Ureter (tissue), 1 donor: ENCODE results near the gene NNMT. TPM values are rescaled to one million over a fixed set of nuclear protein-coding genes. Genes with fewer than 3 reads are reported as not detected.

Experiments used
- DNase-seq: peaks from one replicate; pipeline ENCODE4 v3.0.0-alpha.2; 2020; ENCODE audit warnings: low spot score
- total RNA-seq: library from RNA; stranded (reverse); gene quantifications from one replicate; pipeline ENCODE4 v1.2.4, GENCODE V29; 2023
- donor health status: DM: yes; HTN: yes; CAD: no.

The NNMT gene
- total RNA-seq: 141 TPM

DNA sequence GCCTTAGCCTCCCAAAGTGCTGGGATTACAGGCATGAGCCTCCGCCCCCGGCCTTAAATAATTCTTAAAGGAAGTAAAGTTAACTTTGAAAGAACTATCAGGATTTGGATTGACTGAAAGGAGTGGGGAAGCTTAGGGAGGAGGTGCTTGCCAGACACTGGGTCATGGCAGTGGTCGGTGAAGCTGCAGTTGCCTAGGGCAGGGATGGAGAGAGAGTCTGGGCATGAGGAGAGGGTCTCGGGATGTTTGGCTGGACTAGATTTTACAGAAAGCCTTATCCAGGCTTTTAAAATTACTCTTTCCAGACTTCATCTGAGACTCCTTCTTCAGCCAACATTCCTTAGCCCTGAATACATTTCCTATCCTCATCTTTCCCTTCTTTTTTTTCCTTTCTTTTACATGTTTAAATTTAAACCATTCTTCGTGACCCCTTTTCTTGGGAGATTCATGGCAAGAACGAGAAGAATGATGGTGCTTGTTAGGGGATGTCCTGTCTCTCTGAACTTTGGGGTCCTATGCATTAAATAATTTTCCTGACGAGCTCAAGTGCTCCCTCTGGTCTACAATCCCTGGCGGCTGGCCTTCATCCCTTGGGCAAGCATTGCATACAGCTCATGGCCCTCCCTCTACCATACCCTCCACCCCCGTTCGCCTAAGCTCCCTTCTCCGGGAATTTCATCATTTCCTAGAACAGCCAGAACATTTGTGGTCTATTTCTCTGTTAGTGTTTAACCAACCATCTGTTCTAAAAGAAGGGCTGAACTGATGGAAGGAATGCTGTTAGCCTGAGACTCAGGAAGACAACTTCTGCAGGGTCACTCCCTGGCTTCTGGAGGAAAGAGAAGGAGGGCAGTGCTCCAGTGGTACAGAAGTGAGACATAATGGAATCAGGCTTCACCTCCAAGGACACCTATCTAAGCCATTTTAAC lies at the start of gene NNMT:
TSS of gene NNMT (plus strand) at position 724 of the 929 bp plus-strand sequence. CDS start at position 882, 158 bp downstream.
- peak; percentile 70 for DNase-seq

DNA sequence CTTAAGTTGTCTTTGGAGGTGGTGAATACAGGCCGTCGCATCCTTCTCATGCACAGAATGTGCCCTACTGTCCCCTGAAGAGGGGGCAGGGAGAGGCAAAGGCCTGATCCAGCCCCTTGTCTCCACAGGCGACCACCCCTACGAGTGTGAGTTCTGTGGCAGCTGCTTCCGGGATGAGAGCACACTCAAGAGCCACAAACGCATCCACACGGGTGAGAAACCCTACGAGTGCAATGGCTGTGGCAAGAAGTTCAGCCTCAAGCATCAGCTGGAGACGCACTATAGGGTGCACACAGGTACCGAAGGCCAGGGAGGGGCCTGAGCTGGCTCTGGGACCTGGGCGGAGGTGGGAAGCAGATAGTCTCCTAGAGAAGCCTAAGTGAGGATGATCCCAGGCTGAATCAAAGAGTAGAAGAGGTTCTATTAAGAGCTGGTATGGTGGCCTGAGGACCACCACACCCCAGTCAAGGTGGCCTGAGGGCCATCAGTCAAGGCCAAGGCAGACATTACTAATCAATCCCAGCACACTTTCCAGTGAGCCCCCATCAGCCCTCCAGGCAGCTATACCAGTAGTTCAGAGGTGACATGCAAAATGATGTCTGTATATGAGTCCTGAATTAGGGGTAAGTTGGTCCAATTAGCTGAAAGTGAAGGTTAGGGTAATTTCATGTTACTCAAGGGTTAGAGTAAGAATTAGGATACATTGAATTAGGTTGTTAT lies 49.0 kb upstream of the NNMT start:
- DNase-seq: no peak

DNA sequence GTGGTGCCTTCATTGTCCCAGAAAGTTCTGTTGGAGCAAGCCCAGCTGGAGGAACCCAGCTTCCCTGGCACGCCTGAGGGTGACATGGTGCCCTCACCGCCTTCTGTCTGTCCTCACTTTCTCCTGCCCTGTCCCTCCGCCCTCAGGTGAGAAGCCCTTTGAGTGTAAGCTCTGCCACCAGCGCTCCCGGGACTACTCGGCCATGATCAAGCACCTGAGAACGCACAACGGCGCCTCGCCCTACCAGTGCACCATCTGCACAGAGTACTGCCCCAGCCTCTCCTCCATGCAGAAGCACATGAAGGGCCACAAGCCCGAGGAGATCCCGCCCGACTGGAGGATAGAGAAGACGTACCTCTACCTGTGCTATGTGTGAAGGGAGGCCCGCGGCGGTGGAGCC lies 46.0 kb upstream of the NNMT start:
- DNase-seq: no peak

DNA sequence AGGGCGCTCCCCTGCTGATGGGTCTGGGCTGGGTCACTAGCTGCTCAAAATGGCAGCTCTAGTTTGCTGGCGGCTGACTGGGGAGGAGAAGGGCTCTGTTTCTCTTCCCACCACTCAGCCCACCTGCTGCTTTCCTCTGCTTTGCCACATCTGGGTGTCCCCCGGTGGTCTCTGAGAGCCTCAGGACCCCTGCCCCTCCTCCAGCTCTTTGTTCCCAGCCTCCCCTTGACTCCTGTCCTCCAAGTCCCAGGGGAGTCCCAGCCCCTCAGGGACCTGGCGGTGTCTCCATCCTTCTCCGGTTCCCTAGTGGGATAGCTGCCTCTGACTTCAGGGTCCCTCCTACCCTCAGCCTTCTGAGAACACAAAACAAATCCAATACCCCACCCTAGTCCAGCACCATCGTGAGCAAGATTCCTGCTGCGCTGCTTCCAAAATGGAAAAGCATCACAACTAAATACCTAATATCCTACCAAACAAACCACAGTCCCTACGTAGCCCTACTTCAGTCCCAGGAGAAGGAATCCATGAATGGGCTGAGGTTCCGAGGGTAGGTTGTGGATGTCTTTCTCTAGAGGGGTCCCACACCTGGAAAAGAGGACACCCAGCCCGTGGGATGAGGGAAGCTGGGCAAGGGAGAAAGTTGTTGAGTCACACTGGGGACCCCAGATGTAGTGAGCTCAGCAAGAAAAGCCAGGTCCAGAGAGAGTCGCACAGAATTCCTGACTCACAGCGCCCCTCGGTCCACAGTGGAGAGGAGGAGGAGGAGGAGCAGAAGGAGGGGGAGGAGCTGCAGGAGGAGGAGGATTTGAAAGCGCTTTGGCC lies 45.0 kb upstream of the NNMT start:
- no peak for DNase-seq

DNA sequence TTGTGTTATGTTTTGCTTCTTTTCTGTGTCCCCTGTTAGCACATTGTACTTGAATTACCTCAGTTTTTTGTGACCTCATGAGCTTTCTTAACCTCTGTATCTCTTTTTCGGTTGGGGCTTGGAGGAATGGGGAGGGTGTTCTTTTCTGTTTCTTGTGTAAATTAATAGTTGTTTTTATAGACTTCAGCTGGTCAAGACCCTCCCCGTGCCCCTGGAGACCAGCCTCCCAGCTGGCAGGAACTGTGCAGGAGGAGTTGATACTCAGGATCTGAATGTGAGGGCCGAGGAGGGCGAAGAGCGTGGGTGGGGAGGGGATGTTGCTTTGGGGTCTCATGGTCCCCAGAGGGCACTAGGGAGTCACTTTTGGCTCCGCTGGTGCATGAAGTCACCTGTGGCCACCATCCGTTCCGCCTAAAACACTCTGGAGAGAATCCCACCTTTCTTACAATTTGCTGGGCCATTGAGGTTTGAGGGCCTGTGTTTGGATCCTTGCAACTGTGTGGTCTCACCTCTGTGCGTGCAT lies 44.3 kb upstream of the NNMT start:
- DNase-seq: no peak

DNA sequence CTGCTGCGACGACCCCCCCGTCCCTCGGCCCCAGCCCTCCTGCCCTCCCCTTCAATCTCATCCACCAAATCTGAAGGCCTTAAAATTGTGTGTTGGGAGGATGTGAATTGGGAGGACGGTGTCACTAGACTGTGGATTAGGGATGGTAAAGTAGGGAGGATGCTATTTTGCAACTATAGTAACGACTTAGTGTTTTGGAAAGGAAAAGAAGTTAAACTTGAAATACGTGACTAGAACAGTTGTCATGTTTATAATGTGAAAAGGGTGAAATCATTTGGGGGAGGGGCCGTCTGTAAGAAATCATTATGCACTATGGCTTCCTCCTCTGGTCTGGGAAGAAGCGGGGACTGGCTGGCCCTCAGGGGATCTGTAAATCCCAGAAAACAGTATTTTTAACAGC lies 43.4 kb upstream of the NNMT start:
- DNase-seq: no peak

DNA sequence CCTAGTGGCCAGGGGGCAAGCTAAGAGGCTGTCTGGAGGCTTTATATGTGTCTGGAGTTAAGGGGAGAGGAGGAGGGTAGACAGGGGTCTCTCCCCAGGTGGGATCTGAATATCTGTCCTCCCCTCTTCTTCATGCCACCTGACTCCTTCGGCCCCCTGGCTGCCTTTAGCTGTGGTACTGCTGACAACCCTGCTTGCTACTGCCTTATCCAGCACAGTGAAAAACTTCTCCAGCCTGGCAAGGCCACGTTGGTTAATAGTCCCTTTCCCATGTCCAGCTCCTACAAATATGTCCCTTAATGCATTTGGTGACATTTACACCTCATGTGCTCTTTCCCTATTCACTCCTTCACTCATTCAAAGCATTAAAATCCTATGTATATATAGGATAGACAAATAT lies 42.4 kb upstream of the NNMT start:
- no peak for DNase-seq

DNA sequence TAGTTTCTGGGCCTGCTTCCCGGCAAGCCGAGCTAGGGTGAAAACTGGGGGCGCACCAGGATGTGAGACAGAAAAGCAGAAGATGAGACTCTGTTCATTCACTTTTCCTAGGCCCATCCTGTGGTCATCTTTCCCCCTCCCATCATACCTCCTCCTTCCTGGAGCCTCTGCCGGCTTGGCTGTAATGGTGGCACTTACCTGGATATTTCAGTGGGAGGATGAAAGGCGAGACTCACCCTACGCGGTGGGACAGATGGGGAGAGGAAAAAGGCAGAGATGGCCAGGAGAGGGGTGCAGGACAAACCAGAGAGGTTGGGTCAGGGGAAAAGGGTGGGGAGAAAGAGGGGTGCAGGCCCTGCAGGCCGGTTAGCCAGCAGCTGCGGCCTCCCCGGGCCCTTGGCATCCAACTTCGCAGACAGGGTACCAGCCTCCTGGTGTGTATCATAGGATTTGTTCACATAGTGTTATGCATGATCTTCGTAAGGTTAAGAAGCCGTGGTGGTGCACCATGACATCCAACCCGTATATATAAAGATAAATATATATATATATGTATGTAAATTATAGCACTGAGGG lies 41.5 kb upstream of the NNMT start:
- DNase-seq: no peak

DNA sequence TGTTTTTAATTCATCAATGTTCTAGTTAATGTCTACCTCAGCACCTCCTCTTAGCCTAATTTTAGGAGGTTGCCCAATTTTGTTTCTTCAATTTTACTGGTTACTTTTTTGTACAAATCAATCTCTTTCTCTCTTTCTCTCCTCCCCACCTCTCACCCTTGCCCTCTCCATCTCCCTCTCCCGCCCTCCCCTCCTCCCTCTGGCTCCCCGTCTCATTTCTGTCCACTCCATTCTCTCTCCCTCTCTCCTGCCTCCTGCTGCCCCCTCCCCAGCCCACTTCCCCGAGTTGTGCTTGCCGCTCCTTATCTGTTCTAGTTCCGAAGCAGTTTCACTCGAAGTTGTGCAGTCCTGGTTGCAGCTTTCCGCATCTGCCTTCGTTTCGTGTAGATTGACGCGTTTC lies 40.9 kb upstream of the NNMT start:
- DNase-seq: no peak

DNA sequence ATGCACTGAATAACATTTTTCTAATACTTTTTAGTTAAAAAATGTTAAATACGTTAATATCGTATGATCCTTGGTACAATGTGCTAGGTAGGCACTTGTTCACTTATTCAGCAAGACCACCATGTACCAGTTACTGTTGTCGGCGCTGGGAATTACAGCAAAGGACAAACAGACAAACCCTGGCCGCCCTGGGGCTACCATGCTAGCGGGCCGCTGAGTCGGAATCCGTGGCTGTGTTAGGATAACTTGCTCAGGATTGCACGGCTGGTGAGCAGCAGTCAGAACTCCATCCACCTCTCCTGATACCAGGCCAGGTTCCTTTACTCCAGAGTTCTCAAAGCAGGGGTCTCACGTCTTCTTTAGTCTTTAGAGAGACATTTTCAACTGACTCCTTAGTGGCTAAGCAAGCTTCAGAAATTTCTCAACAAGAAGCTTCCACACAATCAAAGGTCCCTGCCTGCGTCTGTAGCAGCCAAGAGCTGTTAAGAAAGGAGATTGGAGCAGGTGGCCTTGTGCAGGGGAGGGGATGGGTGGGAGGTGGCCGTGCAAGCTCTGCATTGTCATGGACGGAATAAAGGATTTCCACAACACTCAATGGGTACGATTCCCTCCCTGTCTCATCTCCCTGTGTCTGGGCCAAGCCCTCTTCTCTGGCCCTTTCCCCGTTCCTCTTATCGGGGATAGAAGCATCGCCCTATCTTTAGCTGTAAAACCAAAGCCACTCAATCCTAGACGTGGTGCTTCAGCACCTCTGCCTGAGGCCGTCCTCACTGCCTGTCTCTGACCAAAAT lies 39.8 kb upstream of the NNMT start:
- no peak for DNase-seq

DNA sequence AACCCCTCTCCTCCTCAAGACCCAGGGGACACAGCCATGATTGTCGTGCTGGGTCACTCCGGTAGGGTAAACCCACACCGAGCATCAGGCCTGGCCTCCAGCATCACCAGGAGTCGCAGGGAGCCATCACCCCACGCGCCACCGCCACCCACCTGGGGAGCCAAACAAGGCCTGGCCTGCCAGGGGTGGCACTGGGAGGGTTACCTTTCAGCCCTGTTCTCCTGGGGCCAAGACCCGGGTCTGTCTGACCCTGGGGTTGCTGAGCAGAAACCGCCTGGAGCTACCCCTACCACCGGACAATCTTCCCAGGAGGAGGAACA lies 39.3 kb upstream of the NNMT start:
- no peak for DNase-seq

DNA sequence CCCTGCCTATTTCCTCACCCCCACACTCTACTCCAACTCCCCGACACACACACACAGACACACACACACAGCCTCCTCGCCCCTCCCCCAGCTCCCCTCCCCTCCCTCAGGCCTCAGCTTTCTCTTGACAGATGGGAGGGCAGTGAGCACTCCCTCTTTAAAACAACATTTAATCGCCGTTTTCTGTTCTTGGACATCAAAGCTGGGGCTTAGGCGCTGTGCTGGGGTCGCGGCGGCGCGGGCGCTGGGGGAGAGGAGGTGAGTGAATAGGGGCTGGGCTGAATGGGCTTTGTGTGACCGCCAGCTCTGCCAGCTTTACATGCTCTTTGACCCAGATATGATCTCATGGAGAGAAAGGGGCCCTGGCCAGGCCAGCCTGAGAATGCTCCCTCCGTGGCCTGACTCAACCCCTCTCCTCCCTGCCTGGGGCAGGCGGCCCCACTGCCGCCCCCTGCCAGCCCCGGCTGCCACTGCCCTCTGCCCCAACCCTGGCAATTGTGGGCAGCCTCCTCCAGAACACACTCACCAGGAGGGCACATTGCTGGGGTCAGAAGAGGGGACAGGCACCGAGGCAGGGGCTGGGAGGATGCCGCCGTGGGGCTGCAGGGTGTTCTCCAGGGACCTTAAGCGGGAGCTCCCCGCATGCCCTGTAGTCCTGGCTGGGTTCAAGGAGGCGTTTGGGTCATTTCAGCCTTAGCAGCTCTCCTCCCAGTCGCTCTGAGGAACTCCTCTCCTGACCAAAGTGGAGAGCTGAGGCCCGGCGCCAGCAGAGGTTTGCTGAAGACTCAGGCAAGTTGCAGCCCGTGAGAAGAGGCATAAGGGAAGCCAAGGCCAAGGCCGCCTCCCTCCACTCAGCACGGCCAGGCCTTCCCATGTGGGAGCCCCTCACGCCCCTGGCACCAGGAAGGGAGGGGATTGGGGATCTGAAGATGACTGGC lies 38.3 kb upstream of the NNMT start:
- DNase-seq: no peak

DNA sequence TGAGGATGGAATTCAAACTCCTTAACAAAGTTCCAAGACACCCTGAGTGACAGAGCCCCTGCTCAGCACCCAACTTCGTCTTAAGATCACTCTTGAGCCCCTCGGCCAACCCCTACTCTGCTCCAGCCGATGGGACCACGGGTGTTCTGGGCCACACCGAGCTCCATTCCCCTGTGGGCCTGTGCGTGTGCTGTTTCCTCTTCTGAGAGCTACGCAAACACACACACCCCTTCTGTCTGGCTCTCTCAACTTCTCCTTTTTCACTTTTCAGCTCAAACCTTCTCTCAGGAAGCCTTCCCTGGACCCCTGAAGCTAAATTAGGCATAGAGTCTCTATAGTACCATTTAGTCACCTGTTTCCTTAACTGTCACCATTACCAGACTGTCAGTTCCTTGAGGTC lies 37.5 kb upstream of the NNMT start:
- DNase-seq: no peak

DNA sequence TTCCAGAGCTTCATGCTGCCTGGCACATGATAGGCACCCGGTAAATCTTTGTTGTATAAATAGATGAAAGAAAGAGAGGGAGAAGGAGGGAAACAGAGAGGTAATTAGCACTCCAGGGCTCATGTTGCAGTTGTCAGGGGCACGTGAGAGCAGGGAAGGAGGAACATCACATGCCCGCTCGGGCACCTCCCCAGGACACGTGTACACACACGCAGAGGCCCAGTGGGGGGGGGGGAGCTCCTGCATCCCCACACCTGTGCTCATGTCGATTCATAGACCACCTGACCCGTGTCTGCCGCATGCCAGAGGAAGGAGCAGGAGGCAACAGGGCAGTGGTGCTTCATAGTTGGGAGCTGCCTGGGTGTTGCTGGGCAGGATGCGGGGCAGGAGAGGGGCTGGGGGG lies 37.1 kb upstream of the NNMT start:
- no peak for DNase-seq

DNA sequence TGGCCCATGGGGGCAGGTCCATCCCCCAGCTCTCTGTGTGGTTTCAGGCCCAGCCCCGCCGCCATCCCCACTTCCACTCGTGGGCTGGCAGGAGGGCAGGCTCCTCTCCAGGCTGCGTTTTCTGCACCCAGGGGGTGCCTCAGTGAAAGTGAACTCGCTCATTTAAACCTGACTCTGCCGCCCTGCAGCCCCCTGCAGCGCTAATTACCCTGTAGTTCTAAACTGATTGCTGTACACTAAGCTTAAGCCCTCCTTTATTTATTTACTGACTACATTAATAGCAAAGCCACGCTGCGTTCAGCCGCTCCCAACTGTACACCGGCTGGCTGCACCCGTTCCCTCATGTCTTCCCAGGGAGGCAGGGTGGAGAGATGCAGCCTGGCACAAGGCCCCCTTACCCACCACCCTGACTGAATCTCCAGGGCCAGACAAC lies 36.6 kb upstream of the NNMT start:
- no peak for DNase-seq

DNA sequence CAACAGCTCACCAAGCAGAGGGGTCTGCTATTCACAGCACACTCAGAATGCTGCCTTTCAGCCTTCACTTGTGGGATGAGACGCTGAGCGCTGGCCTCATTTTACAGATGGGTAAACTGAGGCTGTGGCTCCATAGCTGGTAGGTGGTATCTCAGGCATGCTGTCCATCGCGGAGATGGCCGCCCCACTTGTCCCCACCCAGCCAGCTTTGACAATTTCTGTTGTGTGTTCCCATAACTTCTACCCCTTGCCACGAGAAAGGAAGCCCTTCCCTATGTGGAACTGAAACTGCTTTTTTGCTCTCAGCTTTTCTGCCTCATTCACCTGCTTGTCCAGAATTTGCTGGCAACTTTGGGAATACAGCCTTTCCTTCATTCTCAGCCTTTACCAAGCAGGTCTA lies 36.1 kb upstream of the NNMT start:
- DNase-seq: no peak

DNA sequence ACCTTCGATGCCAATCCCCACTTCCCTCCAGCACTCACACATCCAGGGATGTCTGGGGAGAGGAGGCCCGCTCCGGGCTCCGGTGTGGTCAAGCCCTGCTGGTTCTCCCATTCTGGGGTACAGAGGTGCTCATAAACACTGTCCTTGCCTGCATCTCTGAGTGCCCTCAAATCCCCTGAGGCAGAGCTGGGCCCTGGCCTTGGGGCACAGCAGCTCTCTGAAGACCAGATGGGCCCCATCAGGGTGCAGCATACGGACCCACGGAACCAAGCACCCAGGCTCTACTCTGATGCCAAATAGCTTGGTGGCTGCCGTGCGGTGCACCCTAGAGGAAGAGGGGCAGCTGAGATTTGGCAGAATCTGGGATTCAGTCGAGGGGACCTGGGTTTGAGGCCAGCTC lies 35.7 kb upstream of the NNMT start:
- DNase-seq: no peak

DNA sequence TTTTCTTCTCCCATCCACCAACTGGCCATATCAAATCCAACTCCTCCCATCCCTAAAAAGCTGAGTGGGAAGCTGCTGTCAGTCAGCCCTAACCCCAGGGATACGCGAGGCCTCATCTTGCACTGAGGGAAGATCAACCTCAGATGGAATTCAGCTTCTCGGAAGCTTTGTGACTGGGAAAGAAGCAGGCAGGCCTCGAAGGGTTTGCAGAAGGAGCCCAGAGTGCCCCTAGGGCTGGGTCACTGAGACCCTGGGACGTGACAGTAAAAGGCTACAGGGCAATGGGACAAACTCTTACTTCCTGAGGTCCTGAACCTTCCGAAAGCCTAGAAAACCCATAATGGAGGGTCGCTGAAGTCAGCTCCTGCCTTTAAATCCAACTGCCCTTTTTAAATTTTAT lies 34.4 kb upstream of the NNMT start:
- no peak for DNase-seq

DNA sequence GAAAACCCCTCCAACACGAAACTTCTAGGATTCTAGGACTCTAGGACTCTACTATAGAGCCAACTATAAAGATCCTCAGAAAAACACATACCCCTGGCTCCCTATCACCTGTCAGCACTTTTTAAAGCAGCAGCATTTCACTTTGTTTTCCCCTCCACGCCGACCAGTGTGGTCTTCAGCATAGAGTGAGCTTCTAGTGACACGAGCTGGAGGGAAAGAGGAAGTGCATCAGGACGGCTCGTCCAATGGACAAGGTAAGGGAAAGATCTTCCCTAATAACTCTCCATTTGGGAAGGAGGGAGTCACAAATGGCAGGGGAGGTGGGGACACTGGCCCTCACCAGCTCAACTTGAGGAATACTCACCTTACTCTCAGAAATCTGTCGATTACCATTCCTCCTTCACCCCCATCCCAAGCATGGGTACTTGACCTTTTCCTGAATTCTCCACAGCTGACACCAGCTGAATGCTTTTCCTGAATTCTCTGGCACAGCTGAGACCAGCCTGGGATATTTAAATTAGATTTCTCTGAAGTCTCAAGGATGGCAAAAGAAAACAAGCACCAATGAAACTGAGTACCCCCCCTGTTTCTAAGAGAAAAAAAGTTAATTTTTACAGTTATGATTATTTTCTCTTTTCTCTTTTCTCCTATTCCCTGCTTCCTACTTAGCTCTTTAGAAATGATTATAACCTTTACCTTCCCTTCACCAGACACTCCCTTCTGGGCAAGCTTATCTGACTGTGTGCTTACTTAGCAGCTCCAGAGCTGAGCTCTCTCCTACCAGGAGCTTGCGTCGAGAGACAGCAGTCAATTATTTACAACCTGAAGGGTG lies 33.3 kb upstream of the NNMT start:
- no peak for DNase-seq
